B cell (primary cell): ENCODE results near the gene NCK2. TPM values are rescaled to one million over a fixed set of nuclear protein-coding genes. Genes with fewer than 3 reads are reported as not detected.

ENCODE experiments used
- ATAC-seq: fragments of 200-7000 bp; cut with Tn5 transposase; one replicate; pipeline ENCODE4 v1.10.0; 2021; ENCODE audit warnings: low read depth, mild to moderate bottlenecking, moderate number of reproducible peaks, moderate library complexity
- CTCF ChIA-PET: fragments of 350-600 bp; sonication (Branson Sonifier 250); formaldehyde crosslinking; loops from one replicate; lab custom pipeline; 2021; ENCODE audit warnings: antibody characterized with exemption, inconsistent platforms; lab: Charles Lee
- POLR2A ChIA-PET: fragments of 350-600 bp; sonication (Branson Sonifier 250); formaldehyde crosslinking; loops from one replicate; lab custom pipeline; 2021; ENCODE audit warnings: antibody characterized with exemption; lab: Charles Lee
- DNase-seq: peaks from one replicate; pipeline ENCODE4 v3.0.0; 2013
- H2AFZ ChIP-seq: 2 replicates; pipeline ENCODE4 v1.6.1; 2012; ENCODE audit warnings: mild to moderate bottlenecking, low read depth, low read length; ENCODE audit not compliant: insufficient read depth, poor library complexity, severe bottlenecking
- H3K27ac ChIP-seq, 2 donors: 1 replicate in 1 of 2; 2 replicates in 1 of 2; pipeline ENCODE4 v1.5.1; 2012 to 2013; ENCODE audit warnings: low read length in 2 of 2, mild to moderate bottlenecking in 2 of 2, moderate library complexity in 1 of 2
- H3K27me3 ChIP-seq, 4 experiments: fragments of 200-600 bp in 1 of 4; sonication (generic) in 1 of 4; replicated peaks in 1 of 4; 1 replicate in 2 of 4; 2 replicates in 2 of 4; pipeline versions ENCODE4 v1.6.1 to v1.7.0; 2013 to 2016; ENCODE audit warnings: low read length in 3 of 4, mild to moderate bottlenecking in 2 of 4, mixed read lengths in 1 of 4, moderate library complexity in 1 of 4; ENCODE audit not compliant: insufficient read depth in 4 of 4, control insufficient read depth in 3 of 4; ENCODE audit errors: control extremely low read depth in 1 of 4
- H3K36me3 ChIP-seq, 2 experiments: replicated peaks in 1 of 2; 1 replicate in 1 of 2; 2 replicates in 1 of 2; pipeline versions ENCODE4 v1.6.1 to v1.7.1; 2013; ENCODE audit warnings: low read length in 1 of 2; ENCODE audit not compliant: insufficient read depth in 2 of 2, control insufficient read depth in 1 of 2; ENCODE audit errors: control extremely low read depth in 1 of 2, extremely low read depth in 1 of 2
- H3K4me1 ChIP-seq, 2 donors: fragments of 200-600 bp in 1 of 2; sonication (generic) in 1 of 2; 1 replicate in 1 of 2; 2 replicates in 1 of 2; pipeline versions ENCODE4 v1.5.1 to v1.6.1; 2013 to 2017; ENCODE audit warnings: low read length in 2 of 2; ENCODE audit not compliant: control insufficient read depth in 2 of 2, insufficient read depth in 2 of 2
- H3K4me2 ChIP-seq: replicated peaks from 2 replicates; pipeline ENCODE3; 2012; ENCODE audit warnings: mild to moderate bottlenecking, low read depth, low read length; ENCODE audit not compliant: poor library complexity, severe bottlenecking
- H3K4me3 ChIP-seq, 5 experiments: fragments of 200-600 bp in 1 of 5; sonication (generic) in 1 of 5; 1 replicate in 3 of 5; 2 replicates in 2 of 5; pipeline versions ENCODE4 v1.5.1 to v1.7.0; 2011 to 2016; ENCODE audit warnings: low read length in 4 of 5, mild to moderate bottlenecking in 4 of 5, low read depth in 2 of 5, control low read depth in 1 of 5, moderate library complexity in 1 of 5; ENCODE audit not compliant: insufficient read depth in 1 of 5; ENCODE audit errors: control extremely low read depth in 1 of 5, extremely low read depth in 1 of 5
- H3K79me2 ChIP-seq: fragments of 200-600 bp; sonication (generic); one replicate; pipeline ENCODE4 v1.6.0; 2016; ENCODE audit warnings: low read length; ENCODE audit not compliant: control insufficient read depth, insufficient read depth
- H3K9ac ChIP-seq: fragments of 200-600 bp; sonication (generic); 2 replicates; pipeline ENCODE4 v1.6.1; 2017; ENCODE audit warnings: mild to moderate bottlenecking, low read length, moderate library complexity
- H3K9me3 ChIP-seq, 3 donors: one replicate each; pipeline versions ENCODE4 v1.6.1 to v1.7.1; 2013; ENCODE audit warnings: low read length in 2 of 3; ENCODE audit not compliant: control insufficient read depth in 2 of 3, insufficient read depth in 1 of 3; ENCODE audit errors: control extremely low read depth in 1 of 3
- H4K20me1 ChIP-seq: 2 replicates; pipeline ENCODE4 v1.6.0; 2012; ENCODE audit warnings: mild to moderate bottlenecking, low read length; ENCODE audit not compliant: insufficient read depth, control insufficient read depth, poor library complexity, severe bottlenecking
- H3K27ac Mint-ChIP-seq: one replicate; pipeline ENCODE4 v1.8.0; 2021; ENCODE audit warnings: mixed read lengths
- H3K27me3 Mint-ChIP-seq: one replicate; pipeline ENCODE4 v1.8.0; 2021; ENCODE audit warnings: mixed read lengths
- H3K4me1 Mint-ChIP-seq: one replicate; pipeline ENCODE4 v1.8.0; 2021; ENCODE audit warnings: mixed read lengths
- H3K4me3 Mint-ChIP-seq: one replicate; pipeline ENCODE4 v1.8.0; 2021; ENCODE audit warnings: mixed read lengths
- H3K9me3 Mint-ChIP-seq: one replicate; pipeline ENCODE4 v1.8.0; 2022; ENCODE audit warnings: mixed read lengths; ENCODE audit not compliant: insufficient read depth
- CTCF ChIP-seq: fragments of 200-600 bp; IDR thresholded peaks from one replicate; pipeline ENCODE4 v1.8.0; 2022; ENCODE audit warnings: antibody characterized with exemption, mild to moderate bottlenecking
- EZH2 ChIP-seq: IDR thresholded peaks from 2 replicates; pipeline ENCODE4 v1.6.1; 2012; ENCODE audit warnings: borderline replicate concordance, low read depth, mild to moderate bottlenecking, moderate library complexity, low read length; ENCODE audit not compliant: insufficient read depth, poor library complexity, severe bottlenecking
- WGBS: methylation state at CpG from one replicate; pipeline ENCODE4 v1.1.5; 2013; ENCODE audit warnings: missing lambda C conversion rate; ENCODE audit not compliant: insufficient coverage; 5-methylcytosine and 5-hydroxymethylcytosine counted together
- intact Hi-C: fragments of 100-400 bp; cut with micrococcal nuclease; formaldehyde crosslinking; loops from one replicate; pipeline ENCODE4 v1.10.0; 2022
- polyA plus RNA-seq: library from polyadenylated mRNA; depleted of rRNA; stranded (reverse); fragments of >200 nt; gene quantifications from 2 replicates; pipeline ENCODE4 v1.2.3, GENCODE V29; 2012
- total RNA-seq, 2 donors: library from RNA; stranded (reverse); fragments of 120-200 nt in 1 of 2; gene quantifications; 1 replicate in 1 of 2; 2 replicates in 1 of 2; pipeline versions ENCODE4 v1.2.3 to v1.2.4, GENCODE V29; 2013 to 2022

The NCK2 gene
- total and polyA plus RNA-seq, 2 donors (not counting 1 experiment from before 2014, with no cell fraction given) = 64.2 to 72.3 TPM

- ATAC-seq (no peak), DNase-seq (peak; percentile 36)
- no peaks in the 10 kb centered on the region for H3K9me3 ChIP-seq
- peak overlapping the region; percentile 86 to 92 for H3K27ac ChIP-seq
- no peak for TF ChIP-seq EZH2
- no peak for TF ChIP-seq CTCF
- no peaks in the 10 kb centered on the region for H3K9me3 Mint-ChIP-seq
- H3K9ac ChIP-seq = peak overlapping the region; percentile 50
- peak overlapping the region; percentile 55 for H2AFZ ChIP-seq
- peaks cover 0 to 3% of the 10 kb centered on the region in 2 experiments for H3K36me3 ChIP-seq
- H4K20me1 ChIP-seq = no peaks in the 10 kb centered on the region
- H3K4me3 ChIP-seq = peak overlapping the region; percentile 12 to 49 (median 18)
- H3K27ac Mint-ChIP-seq = peak overlapping the region; percentile 87
- H3K27me3 ChIP-seq = no peaks in the 10 kb centered on the region
- H3K4me1 ChIP-seq = peaks cover 86 to 90% of the 10 kb centered on the region in 2 donors
- ChIA-PET POLR2A (interaction anchor here (0.7 kb wide), 1 partner anchor 17 kb away, joined by 3 read pairs; no protein-coding TSS in a partner anchor), CTCF (interaction anchor here (1.0 to 1.4 kb wide), 3 partner anchors 10 to 53 kb away, joined by 3 read pairs; no protein-coding TSS in a partner anchor)
- 5% methylated on average over 6 of the region's 6 CpGs for WGBS
- no peaks in the 10 kb centered on the region for H3K27me3 Mint-ChIP-seq
- peak overlapping the region; percentile 75 for H3K4me3 Mint-ChIP-seq
- peaks cover 98% of the 10 kb centered on the region for H3K79me2 ChIP-seq
- peaks cover 85% of the 10 kb centered on the region for H3K4me1 Mint-ChIP-seq
- intact Hi-C loops = loop anchor here (5.0 kb wide), 1 partner anchor 76 kb away; no protein-coding TSS in a partner anchor
- H3K4me2 ChIP-seq = peak overlapping the region; percentile 64
These were observed 51.5 kb downstream of the NCK2 start for GRCh38 chr2:105796131-105796638.

- DNase-seq (no peak), ATAC-seq (no peak)
- H3K9me3 Mint-ChIP-seq = no peaks in the 10 kb centered on the region
- Histone ChIP-seq H4K20me1 (no peaks in the 10 kb centered on the region), H3K27ac (peak overlapping the region; percentile 86 to 92), H3K4me3 (peak overlapping the region in 2 of 5 experiments; percentile 16 to 49), H3K4me1 (peaks cover 86 to 92% of the 10 kb centered on the region in 2 donors), H3K27me3 (no peaks in the 10 kb centered on the region), H2AFZ (peak overlapping the region; percentile 26), H3K9me3 (no peaks in the 10 kb centered on the region), H3K79me2 (peaks cover 98% of the 10 kb centered on the region), H3K9ac (peak overlapping the region; percentile 50), H3K4me2 (peak overlapping the region; percentile 64), H3K36me3 (peaks cover 0 to 7% of the 10 kb centered on the region in 2 experiments)
- H3K4me1 Mint-ChIP-seq = peaks cover 85% of the 10 kb centered on the region
- CTCF ChIA-PET = interaction anchor here (1.2 to 1.4 kb wide), 3 partner anchors 13 to 54 kb away, joined by 3 read pairs; no protein-coding TSS in a partner anchor
- TF ChIP-seq EZH2 (no peak), CTCF (no peak)
- intact Hi-C loops = loop anchor here (5.0 kb wide), 1 partner anchor 76 kb away; no protein-coding TSS in a partner anchor
- no peaks in the 10 kb centered on the region for H3K27me3 Mint-ChIP-seq
- H3K27ac Mint-ChIP-seq = peak overlapping the region; percentile 94
- peak overlapping the region; percentile 75 for H3K4me3 Mint-ChIP-seq
- POLR2A ChIA-PET = no interaction called here
These were observed 52.1 kb downstream of the NCK2 start for GRCh38 chr2:105796791-105797190.
